GM21381 (cell line): ENCODE results near the gene KCNQ5.
A peak's percentile ranks its signal among the peaks of the same experiment; 100 is the strongest.

Experiments
- ATAC-seq: cut with Tn5 transposase; IDR thresholded peaks from one replicate; pipeline ENCODE4 v1.9.1; 2021; ENCODE audit warnings: mild to moderate bottlenecking, moderate library complexity; ENCODE audit not compliant: unreplicated experiment

KCNQ5 gene

DNA sequence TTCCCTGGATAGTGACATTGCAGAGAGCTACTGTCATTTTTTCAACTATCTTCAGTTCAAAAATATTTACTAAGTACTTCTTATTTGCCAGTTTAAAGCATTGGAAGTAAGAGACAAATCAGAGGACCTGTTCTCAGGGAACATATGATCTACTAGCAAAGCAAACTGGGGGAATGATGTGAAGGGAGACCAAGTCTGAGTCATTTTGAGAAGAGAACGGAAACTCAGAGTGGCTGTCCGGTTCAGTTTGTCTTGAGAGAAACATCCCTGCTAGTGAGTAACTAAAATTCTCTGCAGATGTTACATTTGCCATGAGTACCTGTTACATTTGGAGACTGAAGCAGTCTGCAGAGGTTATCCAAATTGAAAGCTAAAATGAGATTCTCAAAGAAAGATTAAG, 118.3 kb downstream of the KCNQ5 start:
- peak; percentile 72 for ATAC-seq

DNA sequence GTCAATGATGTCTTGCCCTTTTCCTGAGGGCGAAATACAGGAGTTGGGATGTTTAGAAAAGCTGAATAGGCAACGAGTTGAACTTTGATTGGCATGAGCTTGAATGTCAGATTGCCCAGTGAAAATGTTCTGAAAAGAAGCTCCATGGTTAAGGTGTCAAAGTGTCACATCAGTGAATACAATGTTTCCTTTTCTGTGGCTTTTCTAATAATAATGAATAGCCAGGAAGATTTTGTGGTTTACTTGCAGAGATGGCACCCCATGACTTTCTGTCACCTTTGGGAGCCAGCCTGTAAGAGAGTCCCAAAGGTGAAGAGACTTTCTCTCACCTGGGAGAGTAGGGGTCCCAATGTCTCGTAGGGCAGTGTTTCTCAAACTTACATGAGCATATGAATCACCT, 119.2 kb downstream of the KCNQ5 start:
- ATAC-seq: no peak

DNA sequence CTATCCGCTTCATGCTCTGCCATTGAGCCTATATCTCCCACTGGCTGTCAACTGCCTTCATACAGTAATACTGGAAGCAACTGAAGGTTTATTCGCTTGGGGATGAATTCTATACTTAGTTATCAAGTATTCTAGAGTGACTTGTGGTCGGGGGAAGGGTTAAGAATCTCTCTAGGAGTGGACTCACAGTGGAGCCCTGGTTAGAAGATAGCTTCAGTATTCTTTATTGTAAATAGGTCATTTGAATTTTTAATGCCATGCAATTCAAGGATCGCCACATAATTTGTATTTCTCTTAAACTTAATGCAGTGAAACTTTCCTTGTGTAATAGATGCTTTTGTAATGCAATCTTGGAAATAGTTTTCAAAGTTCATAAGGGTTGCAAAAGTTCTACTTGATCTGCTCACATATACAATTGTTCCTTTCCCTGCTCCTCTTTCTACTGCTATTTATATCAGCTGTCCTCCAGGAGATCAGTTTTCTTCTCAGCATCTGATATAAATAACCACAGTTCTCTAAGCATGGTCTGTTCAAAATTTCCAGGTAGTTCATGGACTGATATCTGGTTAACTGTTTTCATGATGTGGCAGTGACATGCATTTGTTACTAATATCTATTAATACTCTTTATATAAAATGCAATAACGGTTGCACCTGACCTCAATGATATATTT, 120.3 kb downstream of the KCNQ5 start:
- no peak for ATAC-seq

DNA sequence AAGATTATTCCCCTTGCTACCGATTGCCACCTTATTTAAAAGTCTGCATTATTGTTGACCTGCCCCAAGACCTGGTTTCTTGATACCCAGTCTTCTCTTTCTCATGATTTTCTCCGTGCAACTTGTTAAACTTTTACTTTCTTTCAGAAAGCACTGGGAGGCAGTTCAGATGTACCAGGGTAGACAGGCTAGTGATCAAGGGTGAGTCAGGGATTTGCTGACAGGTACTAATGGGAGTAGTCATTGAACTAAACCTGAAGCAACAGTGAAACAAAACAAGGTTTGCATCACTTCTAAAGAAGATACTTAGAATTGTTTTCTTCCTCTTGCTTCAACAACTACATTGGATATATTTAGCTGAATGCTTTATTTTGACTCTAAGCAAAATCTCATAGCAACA, 124.4 kb downstream of the KCNQ5 start:
- ATAC-seq: no peak

DNA sequence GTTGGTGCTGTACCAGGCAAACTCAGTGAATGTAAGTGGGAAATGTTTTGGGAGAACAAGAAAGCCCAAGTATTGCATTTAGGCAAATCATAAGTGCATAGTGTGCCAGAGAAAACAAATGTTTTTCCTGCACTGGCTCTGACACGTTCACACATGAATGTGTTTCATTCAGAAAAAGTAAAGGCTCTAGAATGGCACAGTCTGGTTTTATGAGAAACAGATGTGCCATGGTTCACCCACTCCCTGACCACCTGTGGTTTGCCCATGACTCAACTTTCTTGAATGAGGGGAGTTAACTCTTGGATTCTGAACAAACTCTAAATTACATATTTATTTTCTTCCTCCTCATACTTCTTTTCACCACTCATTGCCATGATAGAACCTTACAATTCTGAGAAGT, 126.9 kb downstream of the KCNQ5 start:
- ATAC-seq: peak; percentile 60

DNA sequence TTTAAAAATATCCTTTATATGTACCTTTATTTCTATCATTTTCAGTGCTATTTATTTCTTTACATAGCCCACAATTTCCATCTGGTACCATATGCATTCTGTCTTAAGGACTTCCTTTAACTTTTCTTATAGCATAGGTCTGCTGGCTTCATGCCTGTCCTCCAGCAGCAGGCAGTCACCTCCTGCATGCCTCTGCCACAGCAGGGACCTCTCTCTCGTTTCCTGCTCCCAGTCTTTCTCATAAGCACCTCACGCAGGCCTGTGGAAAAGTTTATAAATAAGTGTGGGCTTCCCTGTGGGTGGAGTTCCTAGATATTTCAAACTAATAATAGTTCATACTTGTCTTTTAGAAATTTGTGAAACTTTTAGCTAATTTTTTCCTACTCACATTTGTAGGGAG, 133.9 kb downstream of the KCNQ5 start:
- no peak for ATAC-seq

DNA sequence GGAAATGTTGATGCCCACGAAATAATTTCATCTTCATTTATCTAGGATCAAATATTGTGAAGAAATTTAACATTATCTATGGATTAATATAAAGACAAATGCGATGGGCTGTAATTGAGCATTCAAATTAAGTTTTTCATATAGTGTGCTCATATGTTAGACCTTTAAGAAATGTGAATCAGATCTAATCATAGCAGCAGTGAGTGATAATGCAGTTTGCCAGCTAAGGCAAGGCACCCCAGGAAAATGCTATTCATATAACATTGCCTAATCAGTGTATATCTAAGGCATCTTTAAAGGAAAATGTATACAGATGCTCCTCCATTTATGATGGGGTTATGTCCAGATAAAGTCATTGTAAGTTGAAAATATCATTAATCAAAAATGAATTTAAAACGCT, 135.2 kb downstream of the KCNQ5 start:
- no peak for ATAC-seq

DNA sequence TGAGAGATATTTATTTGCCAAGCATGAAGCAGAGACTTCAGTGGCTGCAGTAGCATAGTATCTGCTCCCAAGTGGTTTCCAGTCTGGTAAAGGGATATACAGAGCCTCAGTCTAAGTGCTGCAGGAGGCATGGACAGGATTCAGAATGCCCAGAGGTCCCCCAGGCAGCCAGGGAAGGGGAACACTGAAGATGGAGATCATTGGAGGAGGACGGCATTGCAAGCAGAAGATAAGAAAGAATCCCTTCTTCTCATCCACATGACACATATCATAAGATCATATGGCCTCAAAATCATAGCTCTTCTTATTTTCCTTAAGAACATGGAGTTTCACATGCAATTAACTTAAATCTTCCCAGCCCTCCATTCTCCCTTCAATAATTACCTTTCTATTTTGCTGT, 136.1 kb downstream of the KCNQ5 start:
- no peak for ATAC-seq

DNA sequence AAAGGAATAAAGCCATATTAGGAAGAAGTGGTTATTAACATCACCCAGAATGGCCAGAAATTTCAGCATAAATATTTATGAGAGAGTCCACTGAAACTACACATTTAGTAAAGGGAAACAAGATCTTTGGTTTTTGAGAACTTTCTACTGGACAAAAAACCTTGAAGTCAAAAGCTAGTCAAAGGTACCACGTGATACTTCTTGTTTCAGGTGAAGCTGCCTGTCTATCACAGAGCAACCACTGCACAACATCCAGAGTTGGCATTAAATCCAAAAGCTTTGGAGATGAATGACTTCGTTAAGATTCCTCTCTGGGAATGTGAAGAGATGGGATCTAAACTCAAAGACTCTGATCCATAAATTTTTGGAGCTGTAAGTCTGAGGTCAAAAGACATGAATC, 137.0 kb downstream of the KCNQ5 start:
- no peak for ATAC-seq

DNA sequence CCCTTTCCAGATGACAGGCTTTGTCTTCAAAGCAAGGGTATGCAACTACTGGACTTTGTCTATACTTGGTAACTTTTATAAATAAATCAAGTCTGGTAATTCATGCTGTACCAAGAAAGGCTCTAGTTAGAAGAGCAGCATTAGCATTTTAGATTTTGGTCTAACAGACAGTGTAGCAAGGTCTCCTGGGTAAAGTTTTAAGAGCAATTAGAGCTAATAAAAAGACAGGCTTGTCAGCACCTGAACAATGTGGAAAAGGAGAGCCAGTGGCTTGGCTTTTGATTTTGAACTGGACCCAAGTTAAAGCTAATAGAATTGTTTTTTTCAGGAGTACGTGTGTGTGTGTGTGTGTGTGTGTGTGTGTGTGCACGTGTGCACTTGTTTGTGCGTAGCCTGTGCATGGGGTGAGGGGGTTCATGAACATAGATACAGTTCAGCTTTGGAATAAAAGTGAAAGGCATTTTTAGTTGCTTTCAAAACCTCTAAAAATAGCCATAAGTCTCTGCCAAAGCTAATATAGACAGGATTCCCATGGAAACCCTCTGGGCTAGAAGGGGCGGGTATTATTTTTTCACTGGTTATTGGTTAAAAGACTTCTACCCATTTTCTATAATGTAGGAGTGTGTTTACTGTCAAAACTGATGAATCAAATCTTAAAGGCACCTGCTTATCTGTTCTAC, 138.4 kb downstream of the KCNQ5 start:
- no peak for ATAC-seq

DNA sequence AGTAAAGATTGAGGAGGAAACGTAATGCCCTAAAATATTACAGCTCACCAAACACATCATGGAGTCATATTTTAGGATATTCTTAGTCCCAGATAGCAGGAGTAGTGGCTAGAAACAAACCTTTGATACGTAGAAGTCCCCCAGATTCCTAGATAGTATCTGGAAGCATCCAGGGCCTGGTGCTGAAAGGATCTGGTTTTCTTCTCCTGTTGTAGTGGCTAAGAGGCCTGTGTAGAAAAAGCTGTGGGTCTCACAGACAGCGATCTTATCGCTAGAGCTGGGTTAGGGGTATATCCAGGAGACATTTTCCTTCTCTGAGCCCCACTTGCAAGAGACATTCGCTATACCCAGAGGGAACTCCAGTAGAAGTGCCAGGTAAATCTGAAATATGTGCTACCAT, 139.9 kb downstream of the KCNQ5 start:
- no peak for ATAC-seq

DNA sequence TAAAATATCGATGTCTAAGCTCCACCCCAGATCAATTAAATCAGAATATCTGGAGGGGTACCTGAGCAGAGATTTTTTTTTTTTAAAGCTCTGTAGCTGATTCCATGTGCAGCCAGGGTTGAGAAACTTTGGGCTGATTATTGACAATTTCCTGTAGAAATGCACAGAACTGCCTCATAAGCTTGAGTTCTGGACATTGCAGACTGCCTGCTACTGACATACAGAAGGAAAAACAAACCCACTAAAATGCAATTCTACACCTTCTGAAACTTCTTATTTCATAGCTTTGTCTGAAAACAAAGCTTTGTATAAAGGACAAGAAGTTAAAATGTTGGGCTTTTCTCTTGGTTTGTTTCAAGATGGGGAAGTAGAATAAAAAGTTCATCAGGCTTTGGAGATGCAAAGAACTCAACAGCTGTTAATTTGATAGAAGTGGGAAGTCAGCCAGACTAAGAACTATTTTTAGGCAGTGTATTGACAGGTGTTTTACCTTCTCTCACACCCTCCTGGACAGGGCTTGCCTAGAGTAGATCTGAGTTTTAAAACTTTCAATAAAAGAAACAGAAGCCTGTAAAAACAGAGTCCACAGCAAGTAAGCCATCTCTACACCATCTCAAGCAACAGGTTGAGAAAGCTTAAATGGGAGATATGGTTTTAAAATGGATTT, 147.7 kb downstream of the KCNQ5 start:
- no peak for ATAC-seq

DNA sequence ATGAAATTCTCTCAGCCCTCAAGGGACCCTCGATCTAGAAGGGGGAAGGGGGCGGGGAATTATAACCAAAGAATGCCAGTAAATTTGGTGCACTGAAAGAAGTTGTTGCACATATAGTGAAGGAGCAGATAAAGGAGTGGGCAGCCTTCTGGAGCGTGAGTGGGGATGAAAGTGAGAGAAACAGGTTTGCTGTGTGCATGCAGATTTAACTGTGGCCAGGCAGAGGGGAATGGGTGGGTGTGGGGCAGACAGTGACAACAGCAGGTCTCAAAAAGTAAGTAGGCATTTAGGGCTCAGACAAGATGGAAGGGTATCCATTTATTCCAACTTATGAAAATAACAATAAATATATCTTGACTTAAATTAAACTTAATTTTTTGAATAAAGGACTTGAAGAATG, 149.1 kb downstream of the KCNQ5 start:
- no peak for ATAC-seq

DNA sequence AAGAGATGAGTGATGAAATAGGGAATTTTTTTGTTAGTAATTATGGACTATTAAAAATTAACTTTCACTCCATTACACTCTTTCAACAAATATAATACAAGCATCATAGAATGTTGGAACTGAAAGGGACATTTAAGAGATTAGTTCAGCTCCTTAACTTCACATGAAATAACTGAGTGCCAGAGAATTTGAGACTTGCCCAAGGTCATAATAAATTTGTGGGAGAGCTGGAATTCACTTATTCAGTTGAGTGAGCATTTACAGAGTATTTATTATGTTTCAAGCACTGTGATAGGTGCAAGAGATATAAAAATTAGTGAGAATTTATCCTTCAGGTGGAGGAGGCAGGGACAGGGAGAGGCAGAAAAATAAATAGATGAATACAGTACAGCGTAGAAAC, 154.6 kb downstream of the KCNQ5 start:
- no peak for ATAC-seq

DNA sequence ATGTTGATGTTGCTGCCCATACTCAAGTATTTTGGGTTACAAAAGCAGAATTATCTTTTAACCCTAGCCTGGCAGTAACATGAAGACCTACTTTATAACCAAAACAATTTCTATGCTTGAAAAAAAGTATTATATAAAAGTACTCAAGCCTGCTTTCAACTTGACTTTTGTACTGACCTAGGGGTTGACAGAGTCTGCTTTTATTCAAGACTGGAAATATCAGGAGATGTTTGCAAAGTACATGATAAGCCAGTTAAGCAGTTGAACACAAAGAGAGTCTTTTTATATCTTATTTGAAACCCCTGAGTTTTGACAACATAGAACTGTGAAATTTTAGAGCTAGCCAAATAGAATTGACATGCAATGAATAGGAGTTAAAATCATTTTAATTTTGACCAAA, 159.8 kb downstream of the KCNQ5 start:
- no peak for ATAC-seq

DNA sequence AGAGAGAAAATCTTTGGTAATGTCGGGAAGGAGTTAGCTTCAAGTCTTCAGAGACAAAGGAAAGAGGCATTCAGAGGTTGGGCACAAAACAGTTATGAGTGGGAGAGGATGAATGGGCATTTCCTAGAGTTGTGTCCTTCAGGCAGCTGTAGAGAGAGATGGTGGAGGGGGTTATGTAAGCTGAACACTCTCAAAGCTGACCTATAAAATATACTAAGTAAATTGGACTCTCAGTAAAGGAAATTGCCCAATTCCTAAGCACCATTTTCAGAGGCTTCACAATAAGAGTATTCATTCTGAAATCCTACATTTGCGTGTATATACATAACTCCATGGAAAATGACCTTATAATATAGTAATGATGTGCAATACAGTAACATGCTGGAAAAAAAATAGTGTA, 161.2 kb downstream of the KCNQ5 start:
- no peak for ATAC-seq

DNA sequence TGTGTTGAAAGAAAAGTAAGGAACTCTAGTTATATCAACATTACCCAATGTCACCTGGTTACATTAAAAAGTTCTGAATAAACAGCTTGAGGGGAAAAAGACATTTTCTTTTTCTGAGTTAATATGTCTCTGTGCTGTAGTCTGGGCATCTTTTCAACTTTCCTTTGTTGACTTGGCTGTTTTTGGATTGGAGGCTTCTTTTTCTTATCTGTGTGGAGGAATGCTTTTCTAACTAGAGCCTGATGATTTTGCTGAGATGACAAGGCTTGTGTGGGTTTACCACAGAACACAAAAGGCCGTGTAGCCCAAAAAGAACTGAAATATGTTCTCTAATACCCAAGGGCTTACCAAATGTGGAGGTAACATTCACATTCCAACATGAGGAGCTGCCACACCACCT, 161.8 kb downstream of the KCNQ5 start:
- no peak for ATAC-seq

DNA sequence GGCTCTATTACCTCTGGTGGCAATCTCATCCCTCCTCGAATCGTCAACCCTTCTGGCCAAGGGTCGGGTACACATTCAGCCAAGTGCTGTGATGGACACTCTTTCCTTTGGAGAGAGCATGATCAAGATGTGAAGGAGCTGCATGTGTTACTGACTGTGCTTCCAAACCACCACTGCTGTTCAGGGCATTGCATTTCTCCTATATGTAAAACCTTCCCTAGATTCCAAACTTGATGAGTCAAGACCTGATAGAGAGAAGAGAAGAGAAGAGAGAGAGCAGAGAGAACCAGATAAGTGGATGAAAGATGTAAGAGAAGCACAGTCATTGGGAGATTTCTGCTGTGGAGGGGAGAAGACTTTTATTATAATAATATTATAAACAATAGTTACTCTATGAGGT, 162.2 kb downstream of the KCNQ5 start:
- ATAC-seq: no peak

DNA sequence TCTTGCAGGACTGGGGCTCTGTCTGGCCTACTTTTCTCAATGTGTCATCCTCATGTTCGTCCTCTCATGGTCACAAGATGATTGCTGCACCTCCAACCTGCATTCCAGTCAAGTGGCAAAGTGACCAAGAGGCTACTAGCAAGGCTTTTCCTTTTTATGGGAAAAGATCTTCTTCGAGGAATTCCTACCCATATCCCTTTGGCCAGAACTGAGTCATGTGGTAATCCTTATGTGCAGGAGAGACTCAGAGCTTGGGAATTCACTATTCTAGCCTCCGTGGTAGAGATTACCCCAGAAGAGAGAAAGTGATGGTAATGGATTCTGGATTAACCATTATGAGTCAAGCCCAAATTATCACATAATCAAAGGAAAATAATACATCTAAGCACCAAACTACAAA, 162.7 kb downstream of the KCNQ5 start:
- no peak for ATAC-seq

DNA sequence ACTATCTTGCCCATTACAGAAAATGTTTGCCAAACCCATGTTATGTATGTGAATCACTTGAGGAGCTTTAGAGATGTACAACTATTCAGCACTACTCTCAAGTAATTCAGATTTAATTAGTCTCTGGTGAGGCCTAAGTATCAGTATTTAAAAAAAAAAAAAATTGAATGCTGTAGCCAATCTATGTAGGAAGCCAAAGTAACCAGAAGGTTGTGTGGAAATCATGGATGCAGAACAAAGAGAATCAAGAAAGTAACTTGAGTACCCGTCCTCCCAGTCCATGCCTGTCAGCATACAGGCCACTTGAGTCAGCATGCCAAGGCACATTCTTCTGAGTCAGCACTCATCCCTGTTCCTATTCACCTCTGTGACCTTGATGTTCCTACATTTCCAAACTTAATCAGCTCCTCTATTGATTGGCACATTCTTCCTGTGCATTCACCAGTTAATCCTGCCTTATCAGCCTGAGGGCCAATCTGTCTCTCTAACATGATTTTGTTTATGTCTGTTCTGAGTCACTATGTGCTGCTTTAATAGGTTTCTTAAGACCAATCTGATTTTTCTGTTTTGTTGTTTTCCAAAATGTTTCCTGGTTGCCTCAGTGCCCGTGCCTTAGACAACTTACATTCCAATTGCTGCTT, 165.6 kb downstream of the KCNQ5 start:
- ATAC-seq: no peak

DNA sequence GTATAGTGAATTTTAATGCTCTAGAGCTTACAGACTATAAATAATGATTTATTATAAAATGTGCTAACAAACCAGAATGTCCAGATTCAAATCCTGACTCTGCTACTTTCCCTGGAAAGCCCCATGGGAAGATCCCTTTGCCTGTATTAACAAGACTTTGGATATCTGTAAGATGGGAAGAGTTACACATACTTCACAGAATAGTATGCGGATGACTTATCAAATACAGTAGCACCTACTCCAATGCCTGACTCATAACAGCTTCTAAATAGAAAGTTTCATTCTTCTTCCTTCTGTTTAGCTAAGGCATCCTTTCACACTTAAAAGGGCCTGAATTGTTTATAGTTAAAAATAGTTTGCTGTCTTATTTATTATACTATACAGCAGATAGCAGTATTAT, 166.3 kb downstream of the KCNQ5 start:
- ATAC-seq: no peak

DNA sequence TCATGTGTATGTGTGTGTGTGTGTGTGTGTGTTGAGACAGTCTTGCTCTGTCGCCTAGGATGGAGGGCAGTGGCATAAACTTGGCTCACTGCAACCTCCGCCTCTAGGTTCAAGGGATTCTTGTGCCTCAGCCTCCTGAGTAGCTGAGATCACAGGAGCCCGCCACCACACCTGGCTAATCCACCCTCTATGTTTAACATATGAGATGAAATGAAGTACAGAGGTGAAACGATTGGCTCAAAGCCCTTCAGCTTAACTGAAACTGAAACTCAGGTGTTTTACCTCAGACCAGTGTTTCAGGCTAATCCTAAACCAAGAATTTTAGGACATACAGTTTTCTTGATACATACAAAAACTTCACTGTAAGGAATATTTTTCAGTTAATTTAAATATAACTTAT, 167.3 kb downstream of the KCNQ5 start:
- no peak for ATAC-seq
